Neural cell (in vitro differentiated cells): ENCODE results near the gene BMPR1A.

Source experiments
- EP300 ChIP-seq: fragments of 450-650 bp; conservative IDR thresholded peaks from 2 replicates; pipeline ENCODE4 v1.6.1; 2014; ENCODE audit warnings: antibody characterized with exemption, mild to moderate bottlenecking, moderate library complexity; ENCODE audit not compliant: poor library complexity, severe bottlenecking
- EZH2 ChIP-seq: fragments of 200-600, 300-800 bp; shearing (Covaris generic), sonication (generic); IDR thresholded peaks from 2 replicates; pipeline ENCODE4 v1.6.1; 2014; ENCODE audit warnings: antibody characterized with exemption, low read length, borderline replicate concordance, mild to moderate bottlenecking; ENCODE audit not compliant: insufficient read depth, poor library complexity, severe bottlenecking
- MXI1 ChIP-seq: fragments of 450-650 bp; conservative IDR thresholded peaks from 2 replicates; pipeline ENCODE4 v1.6.1; 2014; ENCODE audit warnings: antibody characterized with exemption, mild to moderate bottlenecking; ENCODE audit not compliant: poor library complexity, severe bottlenecking
- POLR2AphosphoS5 ChIP-seq: IDR thresholded peaks from 2 replicates; pipeline ENCODE4 v1.6.1; 2012
- RAD21 ChIP-seq: fragments of 450-650 bp; conservative IDR thresholded peaks from 2 replicates; pipeline ENCODE4 v1.6.1; 2014; ENCODE audit warnings: antibody characterized with exemption, mild to moderate bottlenecking, moderate library complexity
- REST ChIP-seq: IDR thresholded peaks from 2 replicates; pipeline ENCODE4 v1.6.1; 2012; ENCODE audit warnings: borderline replicate concordance
- SMC3 ChIP-seq: fragments of 450-650 bp; conservative IDR thresholded peaks from 2 replicates; pipeline ENCODE4 v1.6.1; 2014; ENCODE audit warnings: antibody characterized with exemption, mild to moderate bottlenecking, moderate library complexity; ENCODE audit not compliant: poor library complexity
- TAF1 ChIP-seq: IDR thresholded peaks from 2 replicates; pipeline ENCODE4 v1.6.1; 2012; ENCODE audit warnings: low read depth
- TF ChIP-seq, protein P1 (sequence below): fragments of 450-650 bp; IDR thresholded peaks from 2 replicates; pipeline ENCODE4 v1.5.1; 2014; ENCODE audit warnings: antibody characterized with exemption, mild to moderate bottlenecking, moderate library complexity; ENCODE audit not compliant: poor library complexity, severe bottlenecking

DNA sequence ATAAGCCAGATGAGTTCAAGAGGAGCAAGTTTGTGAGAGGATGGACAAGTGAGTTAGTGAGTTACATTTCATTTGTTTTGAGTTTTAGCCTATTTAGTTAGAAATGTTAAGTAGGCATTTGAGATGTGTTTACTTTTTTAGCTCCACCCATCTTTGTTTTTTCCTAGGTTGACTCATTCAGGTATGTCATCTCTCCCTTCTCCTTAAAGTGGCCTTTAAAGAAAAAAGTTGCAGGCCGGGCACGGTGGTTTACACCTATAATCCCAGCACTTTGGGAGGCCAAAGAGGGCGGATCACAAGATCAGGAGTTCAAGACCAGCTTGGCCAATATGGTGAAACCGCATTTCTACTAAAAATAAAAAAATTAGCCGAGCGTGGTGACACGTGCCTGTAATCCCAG lies 71.2 kb downstream of the BMPR1A start:
- TF ChIP-seq, protein P1, sequence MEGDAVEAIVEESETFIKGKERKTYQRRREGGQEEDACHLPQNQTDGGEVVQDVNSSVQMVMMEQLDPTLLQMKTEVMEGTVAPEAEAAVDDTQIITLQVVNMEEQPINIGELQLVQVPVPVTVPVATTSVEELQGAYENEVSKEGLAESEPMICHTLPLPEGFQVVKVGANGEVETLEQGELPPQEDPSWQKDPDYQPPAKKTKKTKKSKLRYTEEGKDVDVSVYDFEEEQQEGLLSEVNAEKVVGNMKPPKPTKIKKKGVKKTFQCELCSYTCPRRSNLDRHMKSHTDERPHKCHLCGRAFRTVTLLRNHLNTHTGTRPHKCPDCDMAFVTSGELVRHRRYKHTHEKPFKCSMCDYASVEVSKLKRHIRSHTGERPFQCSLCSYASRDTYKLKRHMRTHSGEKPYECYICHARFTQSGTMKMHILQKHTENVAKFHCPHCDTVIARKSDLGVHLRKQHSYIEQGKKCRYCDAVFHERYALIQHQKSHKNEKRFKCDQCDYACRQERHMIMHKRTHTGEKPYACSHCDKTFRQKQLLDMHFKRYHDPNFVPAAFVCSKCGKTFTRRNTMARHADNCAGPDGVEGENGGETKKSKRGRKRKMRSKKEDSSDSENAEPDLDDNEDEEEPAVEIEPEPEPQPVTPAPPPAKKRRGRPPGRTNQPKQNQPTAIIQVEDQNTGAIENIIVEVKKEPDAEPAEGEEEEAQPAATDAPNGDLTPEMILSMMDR, result no peak
- TF ChIP-seq EP300 (no peak), TAF1 (no peak), RAD21 (no peak), POLR2AphosphoS5 (no peak), EZH2 (no peak), MXI1 (no peak), REST (no peak), SMC3 (no peak)
